ENCODE results near the gene LRRC45. TPM values are rescaled to one million over a fixed set of nuclear protein-coding genes. Genes with fewer than 3 reads are reported as not detected.
A peak's percentile ranks its signal among the peaks of the same experiment; 100 is the strongest.

Gene LRRC45
- total RNA-seq, 1 experiment from 2014 or later, result 17.2 TPM

- DNase-seq (ENCODE audit: low read depth), result no peak
Observed at GRCh38 chr17:81993729-81994592, 29.1 kb upstream of the LRRC45 start.

- DNase-seq (ENCODE audit: low read depth), result no peak
Observed at GRCh38 chr17:81994593-81995462, 28.3 kb upstream of the LRRC45 start.

- no peak for DNase-seq (ENCODE audit: low read depth)
Observed at GRCh38 chr17:81995463-81996231, 27.5 kb upstream of the LRRC45 start.

- no peak for DNase-seq (ENCODE audit: low read depth)
Observed at GRCh38 chr17:81996232-81996756, 26.8 kb upstream of the LRRC45 start.

- DNase-seq (ENCODE audit: low read depth), result no peak
Observed at GRCh38 chr17:81996757-81997441, 26.2 kb upstream of the LRRC45 start.

- DNase-seq (ENCODE audit: low read depth), result no peak
Observed at GRCh38 chr17:81998212-81998611, 24.9 kb upstream of the LRRC45 start.

- DNase-seq (ENCODE audit: low read depth), result no peak
Observed at GRCh38 chr17:81998691-81999438, 24.2 kb upstream of the LRRC45 start.

GRCh38 chr17:81999587-81999975 lies 23.5 kb upstream of the LRRC45 start:
- DNase-seq (ENCODE audit: low read depth), result no peak

GRCh38 chr17:81999976-82000802 lies 22.9 kb upstream of the LRRC45 start:
- DNase-seq (ENCODE audit: low read depth), result no peak

GRCh38 chr17:82000803-82001570 lies 22.1 kb upstream of the LRRC45 start:
- no peak for DNase-seq (ENCODE audit: low read depth)

GRCh38 chr17:82001571-82002056 lies 21.5 kb upstream of the LRRC45 start:
- no peak for DNase-seq (ENCODE audit: low read depth)

- DNase-seq (ENCODE audit: low read depth), result peak; percentile 98
Observed at GRCh38 chr17:82003411-82004381, 19.4 kb upstream of the LRRC45 start.

- no peak for DNase-seq (ENCODE audit: low read depth)
Observed at GRCh38 chr17:82004517-82005455, 18.3 kb upstream of the LRRC45 start.

GRCh38 chr17:82005701-82006348 lies 17.3 kb upstream of the LRRC45 start:
- DNase-seq (ENCODE audit: low read depth), result no peak
